K562 (cell line): ENCODE measurements around the gene PRF1. TPM values are rescaled to one million over a fixed set of nuclear protein-coding genes. Genes with fewer than 3 reads are reported as not detected.
A peak's percentile ranks its signal among the peaks of the same experiment; 100 is the strongest.

ENCODE experiments used
- ATAC-seq: fragments of 200-7000 bp; cut with Tn5 transposase; 3 replicates; pipeline ENCODE4 v1.9.1; 2020; ENCODE audit warnings: moderate library complexity
- BruUV-seq: library from RNA; stranded (reverse); fragments of 400-500 nt; replicated peaks from 2 replicates; lab custom pipeline; 2021; lab: Mats Ljungman, UMichigan
- CTCF ChIA-PET: fragments of 300-600 bp; formaldehyde crosslinking; extraction: SDS; loops from one replicate; lab custom pipeline; 2021; ENCODE audit warnings: low intra/inter-chr PET ratio; lab: Yijun Ruan, JAX
- POLR2A ChIA-PET: fragments of 300-600, 350-650 bp; sonication (Branson Sonifier 250); formaldehyde crosslinking; extraction: SDS; loops from one replicate; lab custom pipeline; 2021; ENCODE audit warnings: antibody characterized with exemption, inconsistent platforms; lab: Yijun Ruan, JAX
- DNase-seq, 4 experiments: peaks; one replicate each; pipeline versions ENCODE4 v3.0.0 to v3.0.0-alpha.2; 2011 to 2018; ENCODE audit warnings: low spot score in 3 of 4, mixed read lengths in 3 of 4; ENCODE audit errors: extremely low read depth in 1 of 4
- FAIRE-seq: peaks from 2 replicates; lab custom pipeline; 2011; peaks lifted over from hg19 to GRCh38; lab: Jason Lieb, UNC
- H2AFZ ChIP-seq: 2 replicates; pipeline ENCODE4 v1.6.0; 2011; ENCODE audit warnings: low read depth, low read length, control low read depth, inconsistent platforms
- H3K27ac ChIP-seq: fragments of 200-600 bp; 3 replicates; pipeline ENCODE4 v1.8.0; 2011; ENCODE audit warnings: low read depth, mild to moderate bottlenecking, control low read depth, inconsistent platforms, low read length, moderate library complexity, mixed read lengths; ENCODE audit errors: extremely low read depth
- H3K27me3 ChIP-seq, 2 experiments: fragments of 300-600 bp in 1 of 2; 2 replicates in 1 of 2; 3 replicates in 1 of 2; pipeline versions ENCODE4 v1.6.0 to v1.8.0; 2011; ENCODE audit warnings: inconsistent platforms in 2 of 2, low read length in 2 of 2, mild to moderate bottlenecking in 1 of 2, mixed read lengths in 1 of 2, moderate library complexity in 1 of 2; ENCODE audit not compliant: control insufficient read depth in 2 of 2, insufficient read depth in 2 of 2
- H3K36me3 ChIP-seq: fragments of 300-600 bp; 3 replicates; pipeline ENCODE4 v1.8.0; 2011; ENCODE audit warnings: mild to moderate bottlenecking, low read length, inconsistent platforms; ENCODE audit not compliant: control insufficient read depth, insufficient read depth
- H3K4me1 ChIP-seq, 2 experiments: fragments of 200-600 bp in 1 of 2; replicated peaks in 1 of 2; 2 replicates in 1 of 2; 3 replicates in 1 of 2; pipeline versions ENCODE4 v1.5.1 to v1.8.0; 2011; ENCODE audit warnings: inconsistent platforms in 2 of 2, low read length in 2 of 2, mild to moderate bottlenecking in 1 of 2, mixed read lengths in 1 of 2, moderate library complexity in 1 of 2; ENCODE audit not compliant: control insufficient read depth in 2 of 2, insufficient read depth in 2 of 2
- H3K4me2 ChIP-seq: 2 replicates; pipeline ENCODE4 v1.6.1; 2011; ENCODE audit warnings: low read length, control low read depth, inconsistent platforms, mixed read lengths; ENCODE audit not compliant: insufficient read depth
- H3K4me3 ChIP-seq: fragments of 200-600 bp; sonication (generic), shearing (Covaris generic); 2 replicates; pipeline ENCODE4 v1.5.1; 2016; ENCODE audit warnings: control low read depth, inconsistent platforms
- H3K79me2 ChIP-seq: fragments of 200-600 bp; 3 replicates; pipeline ENCODE4 v1.8.0; 2011; ENCODE audit warnings: low read length, inconsistent platforms; ENCODE audit not compliant: control insufficient read depth, insufficient read depth
- H3K9ac ChIP-seq, 2 experiments: 2 replicates each; pipeline versions ENCODE4 v1.6.0 to v1.6.1; 2011; ENCODE audit warnings: low read depth in 2 of 2, low read length in 2 of 2, control low read depth in 1 of 2, inconsistent platforms in 1 of 2, mild to moderate bottlenecking in 1 of 2, mixed read lengths in 1 of 2; ENCODE audit not compliant: insufficient read depth in 1 of 2
- H3K9me1 ChIP-seq: one replicate; pipeline ENCODE4 v1.6.0; 2011; ENCODE audit warnings: inconsistent platforms, mild to moderate bottlenecking, low read length, moderate library complexity; ENCODE audit not compliant: control insufficient read depth, insufficient read depth
- H3K9me3 ChIP-seq: replicated peaks from 2 replicates; pipeline ENCODE4 v1.5.1; 2011; ENCODE audit warnings: low read depth, low read length, inconsistent platforms; ENCODE audit not compliant: control insufficient read depth, insufficient read depth
- H4K20me1 ChIP-seq: replicated peaks from 2 replicates; pipeline ENCODE4 v1.6.1; 2011; ENCODE audit warnings: low read length, inconsistent platforms, mixed read lengths; ENCODE audit not compliant: control insufficient read depth, insufficient read depth
- CBX1 ChIP-seq: sonication (generic); IDR thresholded peaks from 2 replicates; pipeline ENCODE4 v1.6.1; 2016; ENCODE audit warnings: antibody characterized with exemption, low read depth, mild to moderate bottlenecking
- DMBX1 ChIP-seq: fragments of 250-450 bp; sonication (Bioruptor Pico); IDR thresholded peaks from 2 replicates; pipeline ENCODE4 v1.8.0; 2022; ENCODE audit warnings: inconsistent platforms, mild to moderate bottlenecking, moderate library complexity, borderline replicate concordance
- FOXK2 ChIP-seq, 2 experiments: fragments of 450-650 bp; IDR thresholded peaks in 1 of 2; conservative IDR thresholded peaks in 1 of 2; 2 replicates each; pipeline ENCODE4 v1.6.1; 2016; ENCODE audit warnings: low read depth in 2 of 2, mild to moderate bottlenecking in 1 of 2
- HNRNPLL ChIP-seq: fragments of 200-400 bp; formaldehyde crosslinking; IDR thresholded peaks from 2 replicates; pipeline ENCODE4 v1.6.1; 2017; ENCODE audit warnings: low read length, low read depth, mild to moderate bottlenecking; ENCODE audit not compliant: poor library complexity, severe bottlenecking
- JUNB ChIP-seq: fragments of 450-650 bp; formaldehyde crosslinking; conservative IDR thresholded peaks from 2 replicates; pipeline ENCODE4 v1.4.0; 2020; ENCODE audit warnings: mild to moderate bottlenecking
- L3MBTL2 ChIP-seq: fragments of 450-650 bp; IDR thresholded peaks from 2 replicates; pipeline ENCODE4 v1.6.1; 2016; ENCODE audit warnings: mild to moderate bottlenecking, moderate library complexity
- MEIS2 ChIP-seq: fragments of 450-650 bp; IDR thresholded peaks from 2 replicates; pipeline ENCODE4 v1.6.1; 2014; ENCODE audit warnings: mild to moderate bottlenecking; ENCODE audit not compliant: partially characterized antibody
- SNRNP70 ChIP-seq: fragments of 200-400 bp; formaldehyde crosslinking; optimal IDR thresholded peaks from 2 replicates; pipeline ENCODE3; 2017; ENCODE audit warnings: low read depth, low read length
- TCF3 ChIP-seq: sonication (generic); formaldehyde crosslinking; IDR thresholded peaks from 2 replicates; pipeline ENCODE4 v1.4.0; 2020; ENCODE audit warnings: mild to moderate bottlenecking, missing genetic modification reagents
- ZFPM2 ChIP-seq: fragments of 250-450 bp; sonication (Bioruptor Pico); IDR thresholded peaks from 2 replicates; pipeline ENCODE4 v1.5.1; 2022; ENCODE audit warnings: mild to moderate bottlenecking
- ZNF311 ChIP-seq: fragments of 250-450 bp; sonication (Bioruptor Pico); IDR thresholded peaks from 2 replicates; pipeline ENCODE4 v1.4.0; 2020; ENCODE audit warnings: mild to moderate bottlenecking, moderate library complexity
- WGBS: fragments of 100-300 bp; shearing (Covaris generic); methylation state at CpG from one replicate; pipeline ENCODE4 v1.1.6; 2016; ENCODE audit warnings: low coverage, mixed read lengths; ENCODE audit not compliant: insufficient coverage; ENCODE audit errors: missing lambda C conversion rate; 5-methylcytosine and 5-hydroxymethylcytosine counted together
- in situ Hi-C: fragments of 300-500 bp; cut with MboI; formaldehyde crosslinking; loops from 4 replicates; pipeline ENCODE4 v1.15.0; 2018; ENCODE audit warnings: inconsistent platforms, mixed read lengths
- intact Hi-C: fragments of 100-400 bp; cut with micrococcal nuclease; formaldehyde crosslinking; loops from 2 replicates; pipeline ENCODE4 v1.14.2; 2022
- polyA plus RNA-seq, 8 experiments: library from polyadenylated mRNA; depleted of rRNA in 4 of 8; stranded (reverse) in 5 of 8; unstranded in 3 of 8; fragments of >200 nt; fragmentation: Nextera tagmentation in 2 of 8; fragmentation: Illumina TruSeq in 1 of 8; extraction: Ambion mirVana in 2 of 8; extraction: Trizol in 1 of 8; gene quantifications; 2 replicates each; pipeline versions ENCODE4 v1.2.1 to v1.2.3, GENCODE V29; 2011 to 2014; ENCODE audit warnings: inconsistent platforms in 1 of 8, missing spikeins in 1 of 8
- total RNA-seq, 7 experiments: library from RNA; depleted of rRNA in 6 of 7; stranded (reverse); fragments of >200 nt in 6 of 7; fragmentation: Illumina TruSeq in 2 of 7; extraction: Trizol in 2 of 7; gene quantifications; 2 replicates each; pipeline versions ENCODE4 v1.2.1 to v1.2.3, GENCODE V29; 2011 to 2021; ENCODE audit warnings: low replicate concordance in 1 of 7
- TF ChIP-seq, protein P1 (sequence below): fragments of 250-450 bp; sonication (Bioruptor Pico); IDR thresholded peaks from 2 replicates; pipeline ENCODE4 v1.4.0; 2020; ENCODE audit warnings: mild to moderate bottlenecking, moderate library complexity
- TF ChIP-seq, protein P2 (sequence below): fragments of 450-650 bp; formaldehyde crosslinking; IDR thresholded peaks from 2 replicates; pipeline ENCODE4 v1.4.0; 2020; ENCODE audit warnings: mild to moderate bottlenecking, mixed read lengths
- TF ChIP-seq, protein P3 (sequence below): fragments of 250-450 bp; sonication (Bioruptor Pico); IDR thresholded peaks from 2 replicates; pipeline ENCODE4 v1.4.0; 2020; ENCODE audit warnings: mild to moderate bottlenecking
- TF ChIP-seq, protein P4 (sequence below): IDR thresholded peaks from 2 replicates; pipeline ENCODE4 v1.6.1; 2011; ENCODE audit not compliant: insufficient read length; ENCODE audit errors: extremely low read depth

PRF1 gene
- total and polyA plus RNA-seq, 9 of the 15 experiments (the other 6 are each of a cell fraction or from before 2014, with no cell fraction given) = 3.8 to 8.6 (median 6.3) TPM

DNA sequence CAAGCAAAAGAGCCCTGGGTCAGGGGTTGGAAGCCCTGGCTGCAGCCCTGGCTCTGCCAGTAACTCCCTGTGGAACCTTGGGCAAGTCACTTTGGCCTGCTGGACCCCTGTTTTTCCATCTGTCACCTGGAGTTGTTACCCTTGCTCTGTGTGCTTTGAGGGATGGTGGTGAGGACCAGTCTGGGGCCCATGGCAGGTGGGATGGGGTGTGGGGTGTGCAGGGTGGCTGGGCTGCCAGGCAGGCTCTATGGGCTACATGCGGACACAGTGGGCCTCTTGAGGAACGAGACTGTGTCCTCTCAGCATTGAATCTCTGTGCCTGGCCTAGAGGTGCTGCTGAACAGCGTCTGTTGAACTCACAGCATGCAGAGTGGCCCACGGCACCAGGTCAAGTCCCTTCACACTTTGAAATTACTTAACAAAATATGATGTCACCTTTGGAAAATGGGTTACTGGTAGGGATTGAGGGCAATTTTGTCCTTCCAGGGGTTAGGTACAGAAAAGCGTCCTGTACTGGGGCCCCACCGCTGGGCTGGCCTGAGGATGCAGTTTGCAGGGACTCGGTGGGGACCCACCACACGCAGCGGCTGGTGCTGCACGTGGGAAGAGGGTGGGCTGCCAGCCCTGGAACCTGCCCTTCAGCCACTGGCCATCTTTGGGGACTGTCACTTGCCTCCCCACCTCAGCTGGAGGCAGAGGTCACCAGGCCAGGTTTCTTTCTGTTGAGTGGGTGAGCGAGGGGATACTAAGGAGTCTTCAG, 45.3 kb downstream of the PRF1 start:
- no peak overlapping the region for H2AFZ ChIP-seq
- BruUV-seq = no TSS peak
- H3K9ac ChIP-seq = peak overlapping the region in 1 of 2 experiments; percentile 31; a peak in 1 of 4 replicates
- no peak overlapping the region for H3K4me2 ChIP-seq
- H3K36me3 ChIP-seq = no peaks in the 10 kb centered on the region
- peaks cover 25 to 49% of the 10 kb centered on the region in 2 experiments for H3K4me1 ChIP-seq
- H3K4me3 ChIP-seq = no peak overlapping the region
- no peaks in the 10 kb centered on the region for H4K20me1 ChIP-seq
- in situ Hi-C loops = no loop called here
- ChIA-PET CTCF (no interaction called here), POLR2A (no interaction called here)
- H3K9me3 ChIP-seq = no peaks in the 10 kb centered on the region
- FAIRE-seq = no peak
- no peaks in the 10 kb centered on the region for H3K9me1 ChIP-seq
- no peak for ATAC-seq
- WGBS = 87% methylated on average over 11 of the region's 11 CpGs
- no peak overlapping the region for H3K27ac ChIP-seq
- no peak for DNase-seq
- H3K27me3 ChIP-seq = no peaks in the 10 kb centered on the region
- intact Hi-C loops = no loop called here
- H3K79me2 ChIP-seq = no peaks in the 10 kb centered on the region
- no peak for TF ChIP-seq HNRNPLL
- no peak for TF ChIP-seq ZNF311 (CRISPR knock-in tag)
- no peak for TF ChIP-seq MEIS2
- TF ChIP-seq, protein P1, sequence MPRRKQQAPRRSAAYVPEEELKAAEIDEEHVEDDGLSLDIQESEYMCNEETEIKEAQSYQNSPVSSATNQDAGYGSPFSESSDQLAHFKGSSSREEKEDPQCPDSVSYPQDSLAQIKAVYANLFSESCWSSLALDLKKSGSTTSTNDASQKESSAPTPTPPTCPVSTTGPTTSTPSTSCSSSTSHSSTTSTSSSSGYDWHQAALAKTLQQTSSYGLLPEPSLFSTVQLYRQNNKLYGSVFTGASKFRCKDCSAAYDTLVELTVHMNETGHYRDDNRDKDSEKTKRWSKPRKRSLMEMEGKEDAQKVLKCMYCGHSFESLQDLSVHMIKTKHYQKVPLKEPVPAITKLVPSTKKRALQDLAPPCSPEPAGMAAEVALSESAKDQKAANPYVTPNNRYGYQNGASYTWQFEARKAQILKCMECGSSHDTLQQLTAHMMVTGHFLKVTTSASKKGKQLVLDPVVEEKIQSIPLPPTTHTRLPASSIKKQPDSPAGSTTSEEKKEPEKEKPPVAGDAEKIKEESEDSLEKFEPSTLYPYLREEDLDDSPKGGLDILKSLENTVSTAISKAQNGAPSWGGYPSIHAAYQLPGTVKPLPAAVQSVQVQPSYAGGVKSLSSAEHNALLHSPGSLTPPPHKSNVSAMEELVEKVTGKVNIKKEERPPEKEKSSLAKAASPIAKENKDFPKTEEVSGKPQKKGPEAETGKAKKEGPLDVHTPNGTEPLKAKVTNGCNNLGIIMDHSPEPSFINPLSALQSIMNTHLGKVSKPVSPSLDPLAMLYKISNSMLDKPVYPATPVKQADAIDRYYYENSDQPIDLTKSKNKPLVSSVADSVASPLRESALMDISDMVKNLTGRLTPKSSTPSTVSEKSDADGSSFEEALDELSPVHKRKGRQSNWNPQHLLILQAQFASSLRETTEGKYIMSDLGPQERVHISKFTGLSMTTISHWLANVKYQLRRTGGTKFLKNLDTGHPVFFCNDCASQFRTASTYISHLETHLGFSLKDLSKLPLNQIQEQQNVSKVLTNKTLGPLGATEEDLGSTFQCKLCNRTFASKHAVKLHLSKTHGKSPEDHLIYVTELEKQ (CRISPR knock-in tag) = no peak
- TF ChIP-seq, protein P2, sequence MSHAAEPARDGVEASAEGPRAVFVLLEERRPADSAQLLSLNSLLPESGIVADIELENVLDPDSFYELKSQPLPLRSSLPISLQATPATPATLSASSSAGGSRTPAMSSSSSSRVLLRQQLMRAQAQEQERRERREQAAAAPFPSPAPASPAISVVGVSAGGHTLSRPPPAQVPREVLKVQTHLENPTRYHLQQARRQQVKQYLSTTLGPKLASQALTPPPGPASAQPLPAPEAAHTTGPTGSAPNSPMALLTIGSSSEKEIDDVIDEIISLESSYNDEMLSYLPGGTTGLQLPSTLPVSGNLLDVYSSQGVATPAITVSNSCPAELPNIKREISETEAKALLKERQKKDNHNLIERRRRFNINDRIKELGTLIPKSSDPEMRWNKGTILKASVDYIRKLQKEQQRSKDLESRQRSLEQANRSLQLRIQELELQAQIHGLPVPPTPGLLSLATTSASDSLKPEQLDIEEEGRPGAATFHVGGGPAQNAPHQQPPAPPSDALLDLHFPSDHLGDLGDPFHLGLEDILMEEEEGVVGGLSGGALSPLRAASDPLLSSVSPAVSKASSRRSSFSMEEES (CRISPR knock-in tag) = no peak
- TF ChIP-seq SNRNP70 = no peak
- TF ChIP-seq TCF3 = no peak
- TF ChIP-seq, protein P3, sequence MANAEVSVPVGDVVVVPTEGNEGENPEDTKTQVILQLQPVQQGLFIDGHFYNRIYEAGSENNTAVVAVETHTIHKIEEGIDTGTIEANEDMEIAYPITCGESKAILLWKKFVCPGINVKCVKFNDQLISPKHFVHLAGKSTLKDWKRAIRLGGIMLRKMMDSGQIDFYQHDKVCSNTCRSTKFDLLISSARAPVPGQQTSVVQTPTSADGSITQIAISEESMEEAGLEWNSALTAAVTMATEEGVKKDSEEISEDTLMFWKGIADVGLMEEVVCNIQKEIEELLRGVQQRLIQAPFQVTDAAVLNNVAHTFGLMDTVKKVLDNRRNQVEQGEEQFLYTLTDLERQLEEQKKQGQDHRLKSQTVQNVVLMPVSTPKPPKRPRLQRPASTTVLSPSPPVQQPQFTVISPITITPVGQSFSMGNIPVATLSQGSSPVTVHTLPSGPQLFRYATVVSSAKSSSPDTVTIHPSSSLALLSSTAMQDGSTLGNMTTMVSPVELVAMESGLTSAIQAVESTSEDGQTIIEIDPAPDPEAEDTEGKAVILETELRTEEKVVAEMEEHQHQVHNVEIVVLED (CRISPR knock-in tag) = no peak
- no peak for TF ChIP-seq ZFPM2 (CRISPR knock-in tag)
- TF ChIP-seq, protein P4, sequence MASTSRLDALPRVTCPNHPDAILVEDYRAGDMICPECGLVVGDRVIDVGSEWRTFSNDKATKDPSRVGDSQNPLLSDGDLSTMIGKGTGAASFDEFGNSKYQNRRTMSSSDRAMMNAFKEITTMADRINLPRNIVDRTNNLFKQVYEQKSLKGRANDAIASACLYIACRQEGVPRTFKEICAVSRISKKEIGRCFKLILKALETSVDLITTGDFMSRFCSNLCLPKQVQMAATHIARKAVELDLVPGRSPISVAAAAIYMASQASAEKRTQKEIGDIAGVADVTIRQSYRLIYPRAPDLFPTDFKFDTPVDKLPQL = no peak
- TF ChIP-seq CBX1 = no peak
- TF ChIP-seq DMBX1 = no peak
- no peak for TF ChIP-seq FOXK2 (conservative IDR thresholded peaks at IDR 0.05 in 1 of 2, IDR thresholded peaks at IDR 0.05 in 1 of 2; ENCODE audit: low read depth in 2 of 2)
- TF ChIP-seq L3MBTL2 = no peak
- TF ChIP-seq JUNB (CRISPR knock-in tag) = no peak
